ENCODE data around the gene DPYSL3.

The DPYSL3 gene

DNA sequence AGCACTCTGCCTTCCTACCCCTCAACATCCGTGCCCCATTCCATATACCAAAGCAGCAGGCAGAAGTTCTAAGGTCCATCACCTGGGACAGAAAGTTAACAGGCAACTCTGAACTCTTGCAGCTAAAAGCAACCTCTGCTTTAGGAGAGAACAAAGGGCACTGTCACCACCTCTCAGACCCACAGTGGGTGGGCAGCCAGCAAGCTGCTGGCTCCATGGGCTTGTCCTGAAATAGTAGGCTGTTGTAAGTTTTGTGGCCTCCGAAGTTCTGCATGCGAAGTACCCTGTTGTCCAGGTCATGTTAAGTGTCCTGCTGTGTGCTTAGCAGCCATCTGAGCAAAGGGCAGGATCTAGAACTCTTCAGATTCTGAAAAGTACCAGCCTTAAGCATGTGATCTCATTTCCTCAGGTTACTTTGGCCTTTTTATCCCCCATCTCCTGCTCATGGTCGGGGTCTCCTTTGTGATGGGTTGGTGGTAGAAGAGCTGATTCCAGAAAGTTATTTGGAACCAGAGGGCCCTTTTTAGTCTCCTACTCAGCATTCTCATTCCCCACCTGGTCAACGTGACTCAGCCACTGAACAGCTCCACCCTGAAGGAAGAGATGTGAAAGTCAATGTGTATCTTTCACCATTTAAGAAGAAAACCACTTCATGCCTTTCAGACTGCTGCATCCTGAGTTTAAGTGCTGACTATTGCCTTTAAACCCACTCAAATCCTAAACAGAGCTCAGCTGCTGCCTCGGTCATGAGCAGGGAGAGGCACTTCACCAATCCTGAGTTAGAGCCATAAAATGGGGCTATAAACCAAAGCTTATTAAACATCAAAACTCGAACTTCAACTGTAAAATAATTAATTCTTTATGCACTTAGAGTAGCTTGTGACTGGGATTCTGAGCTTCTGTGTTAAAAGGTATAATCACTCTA is 121.4 kb downstream of the DPYSL3 start:
- no peak overlapping the region for H3K4me3 ChIP-seq (ENCODE audit: low read depth, low read length)
- TF ChIP-seq, protein P1, sequence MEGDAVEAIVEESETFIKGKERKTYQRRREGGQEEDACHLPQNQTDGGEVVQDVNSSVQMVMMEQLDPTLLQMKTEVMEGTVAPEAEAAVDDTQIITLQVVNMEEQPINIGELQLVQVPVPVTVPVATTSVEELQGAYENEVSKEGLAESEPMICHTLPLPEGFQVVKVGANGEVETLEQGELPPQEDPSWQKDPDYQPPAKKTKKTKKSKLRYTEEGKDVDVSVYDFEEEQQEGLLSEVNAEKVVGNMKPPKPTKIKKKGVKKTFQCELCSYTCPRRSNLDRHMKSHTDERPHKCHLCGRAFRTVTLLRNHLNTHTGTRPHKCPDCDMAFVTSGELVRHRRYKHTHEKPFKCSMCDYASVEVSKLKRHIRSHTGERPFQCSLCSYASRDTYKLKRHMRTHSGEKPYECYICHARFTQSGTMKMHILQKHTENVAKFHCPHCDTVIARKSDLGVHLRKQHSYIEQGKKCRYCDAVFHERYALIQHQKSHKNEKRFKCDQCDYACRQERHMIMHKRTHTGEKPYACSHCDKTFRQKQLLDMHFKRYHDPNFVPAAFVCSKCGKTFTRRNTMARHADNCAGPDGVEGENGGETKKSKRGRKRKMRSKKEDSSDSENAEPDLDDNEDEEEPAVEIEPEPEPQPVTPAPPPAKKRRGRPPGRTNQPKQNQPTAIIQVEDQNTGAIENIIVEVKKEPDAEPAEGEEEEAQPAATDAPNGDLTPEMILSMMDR (conservative IDR thresholded peaks at IDR 0.05; ENCODE audit: low read depth, low read length): no peak
- DNase-seq (ENCODE audit: low read depth): no peak

DNA sequence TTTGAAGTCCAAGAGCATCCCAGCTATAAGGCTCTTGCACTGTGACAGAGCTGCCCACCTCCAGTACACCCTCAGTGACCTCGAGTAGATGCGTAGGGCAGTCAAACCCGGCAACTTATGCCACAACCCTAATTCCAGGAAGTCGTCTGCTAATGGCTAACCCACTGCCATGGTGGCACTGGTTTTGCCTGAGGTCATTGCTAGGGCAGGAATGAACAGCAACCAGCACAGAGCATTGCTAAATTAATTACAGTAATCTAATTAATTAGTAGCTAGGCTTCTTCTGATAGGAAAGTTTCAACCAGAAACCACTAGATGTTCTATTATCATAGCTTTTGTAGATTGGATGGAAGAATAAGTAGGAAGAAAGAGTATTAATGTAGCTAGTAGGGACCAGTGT is 122.8 kb downstream of the DPYSL3 start:
- TF ChIP-seq, protein P1 (conservative IDR thresholded peaks at IDR 0.05; ENCODE audit: low read depth, low read length): no peak
- no peak for DNase-seq (ENCODE audit: low read depth)
- no peak overlapping the region for H3K4me3 ChIP-seq (ENCODE audit: low read depth, low read length)

DNA sequence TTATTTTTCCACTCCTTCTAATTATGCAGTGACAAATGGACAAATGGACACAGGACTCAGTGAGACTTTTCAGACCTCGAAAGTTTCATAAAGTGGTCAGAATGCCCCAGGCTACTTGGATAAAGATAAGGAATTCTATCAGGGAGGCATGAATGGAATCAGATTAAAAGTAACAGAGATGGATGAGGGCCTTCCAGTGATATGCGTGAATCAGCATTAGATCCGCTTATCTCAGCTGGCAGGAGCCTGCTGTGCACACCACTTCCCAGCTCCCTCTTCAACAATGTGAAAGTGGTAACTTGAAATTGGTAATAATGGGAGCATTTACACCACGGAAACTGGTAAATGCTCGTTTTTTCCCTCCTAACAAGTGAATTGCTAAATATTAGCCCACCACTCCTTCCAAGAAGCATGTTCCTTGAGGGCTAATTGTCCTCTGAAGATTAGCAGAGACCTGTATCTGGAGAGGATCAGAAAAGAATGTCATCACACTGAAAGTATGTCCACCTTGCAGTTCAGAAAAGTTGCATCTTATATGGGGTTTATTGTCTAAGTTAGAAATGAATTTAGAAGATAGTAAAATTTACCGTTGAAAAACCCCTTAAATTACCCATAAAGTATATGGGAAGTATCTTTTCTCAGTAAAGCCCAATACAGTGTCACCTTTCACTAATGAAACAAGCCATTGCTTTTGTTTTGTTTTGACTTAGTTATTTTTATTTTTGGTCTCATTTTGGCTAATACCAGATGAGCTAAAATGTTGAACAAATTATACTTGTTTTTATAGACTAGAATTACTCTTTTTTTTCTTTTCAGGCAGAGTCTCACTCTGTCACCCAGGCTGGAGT is 125.3 kb downstream of the DPYSL3 start:
- no peak overlapping the region for H3K4me3 ChIP-seq (ENCODE audit: low read depth, low read length)
- DNase-seq (ENCODE audit: low read depth): peak; percentile 23
- TF ChIP-seq, protein P1 (conservative IDR thresholded peaks at IDR 0.05; ENCODE audit: low read depth, low read length): no peak

DNA sequence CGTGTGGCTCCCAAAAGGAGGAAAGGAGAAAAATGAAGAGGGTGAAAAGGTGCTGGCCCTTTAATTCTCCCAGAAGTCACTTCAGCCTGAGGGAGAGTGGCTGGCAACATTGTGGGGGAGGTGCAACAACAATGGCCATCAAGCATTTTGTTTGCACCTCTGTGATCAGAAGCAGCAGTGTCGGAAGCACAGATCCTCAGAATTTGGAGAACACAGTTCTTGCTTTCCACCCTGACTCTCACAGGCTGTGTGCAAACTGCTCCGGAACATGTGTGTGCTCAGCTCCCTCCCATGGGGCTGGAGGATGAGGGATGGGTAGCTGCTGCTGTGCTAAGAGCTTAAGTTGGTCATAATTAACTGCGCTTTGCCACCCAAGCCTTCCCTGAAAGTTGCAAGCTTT is 127.1 kb downstream of the DPYSL3 start:
- TF ChIP-seq, protein P1 (conservative IDR thresholded peaks at IDR 0.05; ENCODE audit: low read depth, low read length): no peak
- peak overlapping the region; percentile 28 for H3K4me3 ChIP-seq (ENCODE audit: low read depth, low read length)
- no peak for DNase-seq (ENCODE audit: low read depth)

DNA sequence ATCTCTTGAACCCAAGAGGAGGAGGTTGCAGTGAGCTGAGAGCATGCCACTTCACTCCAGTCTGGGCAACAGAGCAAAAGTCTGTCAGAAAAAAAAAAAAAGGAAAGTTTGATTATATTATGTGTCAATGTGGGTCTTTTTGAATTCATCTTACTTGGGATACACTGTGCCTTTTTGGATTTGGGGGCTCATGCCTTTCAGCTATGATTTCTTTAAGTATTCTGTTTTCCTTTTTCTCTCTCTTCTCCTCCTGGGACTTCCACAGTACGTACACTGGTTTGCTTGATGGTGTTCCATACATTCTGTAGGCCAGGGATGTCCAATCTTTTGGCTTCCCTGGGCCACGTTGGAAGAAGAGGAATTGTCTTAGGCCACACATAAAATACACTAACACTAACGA is 128.3 kb downstream of the DPYSL3 start:
- H3K4me3 ChIP-seq (ENCODE audit: low read depth, low read length): no peak overlapping the region
- DNase-seq (ENCODE audit: low read depth): no peak
- TF ChIP-seq, protein P1 (conservative IDR thresholded peaks at IDR 0.05; ENCODE audit: low read depth, low read length): no peak

DNA sequence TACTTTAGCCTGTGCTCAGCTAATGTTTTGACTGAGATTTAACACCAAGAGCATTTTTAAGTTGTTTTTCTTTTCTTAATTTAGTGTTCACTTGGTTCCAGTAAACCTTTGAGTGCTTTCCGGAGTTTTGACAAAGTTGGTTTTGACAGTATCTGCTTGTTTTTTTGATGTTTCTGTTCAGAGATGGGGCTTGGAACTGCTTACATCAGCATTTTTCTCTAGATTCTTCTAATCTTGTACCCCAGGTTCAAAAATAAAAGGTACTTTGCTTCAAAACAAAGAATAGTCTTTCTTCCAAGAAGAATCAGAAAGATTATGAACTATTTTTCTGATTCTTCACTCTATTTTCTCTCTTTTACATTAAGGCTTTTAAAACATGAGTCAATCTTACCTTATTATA is 132.2 kb downstream of the DPYSL3 start:
- TF ChIP-seq, protein P1 (conservative IDR thresholded peaks at IDR 0.05; ENCODE audit: low read depth, low read length): no peak
- H3K4me3 ChIP-seq (ENCODE audit: low read depth, low read length): no peak overlapping the region
- no peak for DNase-seq (ENCODE audit: low read depth)

Data from choroid plexus epithelial cell (primary cell).